Ishikawa (cell line): ENCODE data around the gene MYEOV.
A peak's percentile ranks its signal among the peaks of the same experiment; 100 is the strongest.

Experiments
- CEBPB ChIP-seq: IDR thresholded peaks from 2 replicates; pipeline ENCODE4 v1.6.1; 2012
- CREB1 ChIP-seq: IDR thresholded peaks from 2 replicates; pipeline ENCODE4 v1.6.1; 2012; ENCODE audit warnings: low read depth
- EGR1 ChIP-seq: IDR thresholded peaks from 2 replicates; pipeline ENCODE4 v1.6.1; 2012
- EP300 ChIP-seq: IDR thresholded peaks from 2 replicates; pipeline ENCODE4 v1.6.1; 2012; ENCODE audit warnings: borderline replicate concordance
- FOXM1 ChIP-seq: IDR thresholded peaks from 2 replicates; pipeline ENCODE4 v1.6.1; 2012; ENCODE audit warnings: low read depth, borderline replicate concordance
- MAX ChIP-seq: IDR thresholded peaks from 2 replicates; pipeline ENCODE4 v1.6.1; 2012
- NFIC ChIP-seq: IDR thresholded peaks from 2 replicates; pipeline ENCODE4 v1.6.1; 2012
- RAD21 ChIP-seq: IDR thresholded peaks from 2 replicates; pipeline ENCODE4 v1.6.1; 2012; ENCODE audit warnings: low read depth
- TAF1 ChIP-seq: IDR thresholded peaks from 2 replicates; pipeline ENCODE4 v1.6.1; 2012; ENCODE audit warnings: low read depth, mild to moderate bottlenecking
- TCF12 ChIP-seq: IDR thresholded peaks from 2 replicates; pipeline ENCODE4 v1.6.1; 2012; ENCODE audit warnings: low read depth
- TEAD4 ChIP-seq: IDR thresholded peaks from 2 replicates; pipeline ENCODE4 v1.6.1; 2012
- USF1 ChIP-seq: IDR thresholded peaks from 2 replicates; pipeline ENCODE4 v1.6.1; 2012
- YY1 ChIP-seq: IDR thresholded peaks from 2 replicates; pipeline ENCODE4 v1.6.1; 2012; ENCODE audit warnings: low read depth
- ZBTB7A ChIP-seq: IDR thresholded peaks from 2 replicates; pipeline ENCODE4 v1.6.1; 2012; ENCODE audit warnings: low read depth
- TF ChIP-seq, protein P1 (sequence below): IDR thresholded peaks from 2 replicates; pipeline ENCODE4 v1.6.1; 2012; ENCODE audit warnings: low read depth, mild to moderate bottlenecking

The MYEOV gene

GRCh38 chr11:69319255-69320106 lies 25.5 kb downstream of the MYEOV start:
- TF ChIP-seq CEBPB (no peak), EP300 (peak; percentile 18; the same call in 1 of the 2 replicates), ZBTB7A (no peak)
- TF ChIP-seq, protein P1, sequence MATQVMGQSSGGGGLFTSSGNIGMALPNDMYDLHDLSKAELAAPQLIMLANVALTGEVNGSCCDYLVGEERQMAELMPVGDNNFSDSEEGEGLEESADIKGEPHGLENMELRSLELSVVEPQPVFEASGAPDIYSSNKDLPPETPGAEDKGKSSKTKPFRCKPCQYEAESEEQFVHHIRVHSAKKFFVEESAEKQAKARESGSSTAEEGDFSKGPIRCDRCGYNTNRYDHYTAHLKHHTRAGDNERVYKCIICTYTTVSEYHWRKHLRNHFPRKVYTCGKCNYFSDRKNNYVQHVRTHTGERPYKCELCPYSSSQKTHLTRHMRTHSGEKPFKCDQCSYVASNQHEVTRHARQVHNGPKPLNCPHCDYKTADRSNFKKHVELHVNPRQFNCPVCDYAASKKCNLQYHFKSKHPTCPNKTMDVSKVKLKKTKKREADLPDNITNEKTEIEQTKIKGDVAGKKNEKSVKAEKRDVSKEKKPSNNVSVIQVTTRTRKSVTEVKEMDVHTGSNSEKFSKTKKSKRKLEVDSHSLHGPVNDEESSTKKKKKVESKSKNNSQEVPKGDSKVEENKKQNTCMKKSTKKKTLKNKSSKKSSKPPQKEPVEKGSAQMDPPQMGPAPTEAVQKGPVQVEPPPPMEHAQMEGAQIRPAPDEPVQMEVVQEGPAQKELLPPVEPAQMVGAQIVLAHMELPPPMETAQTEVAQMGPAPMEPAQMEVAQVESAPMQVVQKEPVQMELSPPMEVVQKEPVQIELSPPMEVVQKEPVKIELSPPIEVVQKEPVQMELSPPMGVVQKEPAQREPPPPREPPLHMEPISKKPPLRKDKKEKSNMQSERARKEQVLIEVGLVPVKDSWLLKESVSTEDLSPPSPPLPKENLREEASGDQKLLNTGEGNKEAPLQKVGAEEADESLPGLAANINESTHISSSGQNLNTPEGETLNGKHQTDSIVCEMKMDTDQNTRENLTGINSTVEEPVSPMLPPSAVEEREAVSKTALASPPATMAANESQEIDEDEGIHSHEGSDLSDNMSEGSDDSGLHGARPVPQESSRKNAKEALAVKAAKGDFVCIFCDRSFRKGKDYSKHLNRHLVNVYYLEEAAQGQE = no peak

DNA sequence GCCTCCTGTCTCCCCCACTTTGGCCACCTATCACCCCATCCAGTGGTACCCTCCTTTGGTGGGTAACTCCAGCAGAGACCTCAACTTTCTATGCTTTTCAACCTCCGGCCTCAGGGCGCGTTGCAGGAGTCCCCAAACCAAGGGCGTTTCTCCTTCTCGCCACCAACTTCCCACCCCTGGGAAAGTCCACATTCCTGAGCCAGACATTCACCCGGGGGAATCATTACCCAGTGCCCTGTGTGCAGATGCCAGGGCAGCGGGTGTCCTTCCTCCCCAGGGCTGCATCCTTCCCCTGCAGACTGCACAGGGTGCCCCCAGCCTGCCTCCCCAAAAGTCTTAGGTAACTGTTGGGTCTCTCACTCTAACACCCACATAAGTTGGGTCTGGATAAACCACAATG lies 26.4 kb downstream of the MYEOV start:
- no peak for TF ChIP-seq CREB1
- TF ChIP-seq ZBTB7A = no peak
- no peak for TF ChIP-seq TEAD4
- no peak for TF ChIP-seq CEBPB
- no peak for TF ChIP-seq EGR1
- TF ChIP-seq MAX = no peak
- TF ChIP-seq NFIC = no peak
- TF ChIP-seq YY1 = no peak
- TF ChIP-seq RAD21 = no peak

GRCh38 chr11:69320756-69321741 lies 27.1 kb downstream of the MYEOV start:
- TF ChIP-seq, protein P1 = no peak
- TF ChIP-seq TEAD4 = no peak
- no peak for TF ChIP-seq YY1
- no peak for TF ChIP-seq MAX
- TF ChIP-seq CREB1 = no peak

DNA sequence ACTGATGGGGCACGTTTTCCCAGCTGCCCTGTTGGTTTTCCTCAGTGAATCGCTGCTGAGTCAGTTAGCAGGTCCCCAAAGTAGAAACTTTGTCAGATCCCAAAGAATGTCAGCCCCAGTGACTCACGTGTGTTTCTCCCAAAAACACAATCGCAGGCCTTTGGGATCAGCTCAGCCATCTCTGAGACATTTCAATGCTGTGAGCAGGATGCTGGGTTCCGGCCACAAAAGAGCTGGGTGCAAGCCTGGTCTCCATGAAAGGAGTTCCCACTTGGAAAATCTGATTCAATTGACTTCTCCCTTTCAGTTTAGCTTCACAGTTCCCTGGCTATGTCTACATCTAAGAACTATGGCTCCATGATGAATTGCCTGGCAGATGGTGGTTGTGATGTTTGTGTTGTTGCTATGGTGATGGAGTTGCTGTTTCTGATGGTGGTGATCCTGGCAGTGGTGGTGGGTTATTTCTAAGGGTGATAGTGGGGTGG lies 28.0 kb downstream of the MYEOV start:
- no peak for TF ChIP-seq MAX
- TF ChIP-seq ZBTB7A = no peak
- TF ChIP-seq EP300 = no peak
- TF ChIP-seq NFIC = no peak
- TF ChIP-seq USF1 = no peak
- TF ChIP-seq, protein P1 = no peak
- TF ChIP-seq RAD21 = no peak
- no peak for TF ChIP-seq TEAD4
- TF ChIP-seq CEBPB = no peak
- TF ChIP-seq EGR1 = no peak
- TF ChIP-seq YY1 = no peak
- TF ChIP-seq CREB1 = no peak
- TF ChIP-seq FOXM1 = no peak
- TF ChIP-seq TCF12 = no peak
- TF ChIP-seq TAF1 = no peak
